ENCODE measurements around the gene SPACA4. TPM values are rescaled to one million over a fixed set of nuclear protein-coding genes. Genes with fewer than 3 reads are reported as not detected.
"Not testable (repeated sequence)": the region's sequence is repeated elsewhere in the genome, so short reads cannot be mapped to it uniquely, and the experiment has no call there.

The SPACA4 gene, protein sequence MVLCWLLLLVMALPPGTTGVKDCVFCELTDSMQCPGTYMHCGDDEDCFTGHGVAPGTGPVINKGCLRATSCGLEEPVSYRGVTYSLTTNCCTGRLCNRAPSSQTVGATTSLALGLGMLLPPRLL
- total RNA-seq = not detected

DNA sequence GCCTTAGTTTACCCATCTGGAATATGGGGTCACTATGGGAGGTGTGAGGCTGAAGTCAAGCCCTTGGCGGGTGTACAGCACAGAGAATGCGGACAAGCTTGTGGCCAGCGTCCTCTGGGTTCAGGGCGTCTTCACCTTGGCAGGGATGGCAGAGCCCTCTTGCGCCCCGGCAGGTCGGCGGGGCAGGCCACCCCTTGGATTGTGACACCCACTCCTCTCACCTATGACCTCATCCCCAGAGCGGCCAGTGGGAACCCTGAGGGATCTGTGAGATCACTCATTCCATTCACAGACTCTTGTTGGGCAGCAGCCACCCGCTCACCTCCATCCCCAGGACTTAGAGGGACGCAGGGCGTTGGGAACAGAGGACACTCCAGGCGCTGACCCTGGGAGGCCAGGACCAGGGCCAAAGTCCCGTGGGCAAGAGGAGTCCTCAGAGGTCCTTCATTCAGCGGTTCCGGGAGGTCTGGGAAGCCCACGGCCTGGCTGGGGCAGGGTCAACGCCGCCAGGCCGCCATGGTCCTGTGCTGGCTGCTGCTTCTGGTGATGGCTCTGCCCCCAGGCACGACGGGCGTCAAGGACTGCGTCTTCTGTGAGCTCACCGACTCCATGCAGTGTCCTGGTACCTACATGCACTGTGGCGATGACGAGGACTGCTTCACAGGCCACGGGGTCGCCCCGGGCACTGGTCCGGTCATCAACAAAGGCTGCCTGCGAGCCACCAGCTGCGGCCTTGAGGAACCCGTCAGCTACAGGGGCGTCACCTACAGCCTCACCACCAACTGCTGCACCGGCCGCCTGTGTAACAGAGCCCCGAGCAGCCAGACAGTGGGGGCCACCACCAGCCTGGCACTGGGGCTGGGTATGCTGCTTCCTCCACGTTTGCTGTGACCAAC is at the start of gene SPACA4:
Gene SPACA4 (plus strand): TSS at position 280 of the 896 bp plus-strand sequence. CDS start 237 bp downstream, at position 517.
- no peak for DNase-seq (ENCODE audit: low spot score)
- no peak for ATAC-seq

DNA sequence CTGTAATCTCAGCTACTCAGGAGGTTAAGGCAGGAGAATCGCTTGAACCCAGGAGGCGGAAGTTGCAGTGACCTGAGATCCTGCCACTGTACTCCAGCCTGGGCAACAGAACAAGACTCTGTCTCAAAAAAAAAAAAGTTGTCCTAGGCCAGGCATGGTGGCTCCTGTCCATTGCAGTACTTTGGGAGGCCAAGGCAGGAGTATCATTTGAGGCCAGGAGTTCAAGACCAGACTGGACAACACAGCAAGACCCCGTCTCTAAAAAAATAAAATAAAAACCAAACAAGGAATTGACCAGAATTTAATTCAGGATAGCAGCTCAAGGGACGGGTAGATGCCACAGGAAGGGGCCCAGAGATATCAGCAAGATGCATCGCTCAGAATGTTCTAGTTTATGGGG is 49.7 kb upstream of the SPACA4 start:
- no peak for DNase-seq (ENCODE audit: low spot score)
- no peak for ATAC-seq

DNA sequence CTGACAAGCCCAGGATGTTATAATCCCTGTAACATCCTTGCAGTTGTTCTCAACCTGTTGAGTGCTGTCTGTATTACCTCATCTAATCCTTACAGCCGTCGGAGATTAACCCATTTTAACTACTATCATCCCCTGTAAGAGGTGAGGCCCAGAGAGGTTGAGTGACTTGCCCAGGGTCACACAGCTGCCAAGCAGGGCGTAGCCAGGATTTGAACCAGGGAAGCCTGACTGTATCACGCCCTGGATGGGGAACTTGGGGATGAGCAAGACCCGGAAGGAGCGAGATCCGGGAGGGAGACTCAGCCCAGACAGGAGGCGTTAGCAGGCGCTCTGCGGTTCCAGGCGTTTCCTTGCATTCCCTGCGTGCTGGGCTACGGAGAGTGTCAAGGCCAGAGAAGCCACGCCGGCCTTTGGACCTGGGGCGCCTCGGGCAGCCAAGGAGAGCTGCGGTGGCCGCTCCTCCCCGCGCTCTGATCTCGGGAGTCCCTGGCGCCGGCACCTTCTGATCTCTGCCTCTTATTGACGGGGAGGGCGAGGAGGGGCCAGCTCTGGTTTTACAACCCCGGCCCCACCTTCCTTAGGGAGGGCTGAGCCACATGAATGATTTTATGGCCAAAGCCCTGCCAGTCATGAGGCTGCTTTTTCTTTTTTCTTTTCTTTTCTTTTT is 48.4 kb upstream of the SPACA4 start:
- DNase-seq (ENCODE audit: low spot score) = no peak
- peak; percentile 59 for ATAC-seq

DNA sequence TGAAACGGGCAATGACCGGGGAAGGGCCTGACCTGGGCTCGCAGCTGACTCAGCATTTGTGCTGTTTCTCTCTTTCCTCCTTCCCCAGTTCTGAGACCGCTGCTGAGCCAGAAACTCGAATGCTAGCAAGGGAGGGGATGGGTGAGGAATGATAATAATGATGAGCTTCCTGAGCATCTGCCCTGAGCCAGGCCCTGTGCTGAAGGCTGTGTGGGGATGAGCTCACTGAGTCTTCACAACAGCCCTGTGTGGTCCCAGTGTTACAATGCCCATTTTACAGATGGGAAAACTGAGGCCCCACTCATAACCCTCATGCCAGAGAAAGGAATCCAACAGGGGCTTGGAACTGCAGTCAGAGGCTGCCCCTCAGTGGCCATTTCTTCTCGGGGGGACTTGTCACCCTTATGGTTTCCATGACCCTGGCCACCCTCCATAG is 46.4 kb upstream of the SPACA4 start:
- no peak for ATAC-seq
- DNase-seq (ENCODE audit: low spot score) = no peak

DNA sequence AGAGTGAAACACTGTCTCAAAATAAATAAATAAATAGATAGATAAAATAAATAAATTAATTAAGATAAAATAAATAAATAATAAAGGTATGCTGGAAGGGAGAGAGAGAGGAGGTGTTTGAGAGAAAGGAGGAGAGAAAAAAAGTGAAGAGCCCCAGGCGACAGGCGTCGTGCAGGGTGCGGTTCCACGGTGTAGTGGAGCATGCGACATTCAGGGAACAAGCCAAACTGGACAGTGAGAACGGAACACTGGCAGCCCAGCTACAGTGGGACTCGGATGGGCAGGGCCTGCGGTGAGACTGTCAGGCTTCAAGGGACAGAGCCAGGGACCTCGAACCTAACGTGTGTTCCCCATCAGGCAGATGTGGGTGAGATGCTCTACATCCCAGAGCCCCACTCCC is 45.1 kb upstream of the SPACA4 start:
- ATAC-seq (no peak), DNase-seq (ENCODE audit: low spot score) (no peak)

DNA sequence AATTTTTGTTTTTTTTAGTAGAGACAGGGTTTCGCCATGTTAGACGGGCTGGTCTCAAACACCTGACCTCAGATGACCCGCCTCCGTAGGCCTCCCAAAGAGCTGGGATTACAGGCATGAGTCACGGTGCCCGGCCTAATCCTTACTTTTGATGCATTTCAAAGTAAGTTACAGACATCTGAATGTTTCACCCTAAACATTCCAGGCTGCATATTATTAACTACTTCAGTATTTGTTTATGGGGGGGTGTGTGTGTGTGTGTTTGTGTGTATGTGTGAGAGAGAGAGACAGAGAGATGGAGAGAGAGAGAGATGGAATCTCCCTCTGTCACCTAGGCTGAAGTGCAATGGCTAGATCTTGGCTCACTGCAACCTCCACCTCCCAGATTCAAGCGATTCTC is 41.5 kb upstream of the SPACA4 start:
- ATAC-seq = no peak
- DNase-seq (ENCODE audit: low spot score) = no peak

DNA sequence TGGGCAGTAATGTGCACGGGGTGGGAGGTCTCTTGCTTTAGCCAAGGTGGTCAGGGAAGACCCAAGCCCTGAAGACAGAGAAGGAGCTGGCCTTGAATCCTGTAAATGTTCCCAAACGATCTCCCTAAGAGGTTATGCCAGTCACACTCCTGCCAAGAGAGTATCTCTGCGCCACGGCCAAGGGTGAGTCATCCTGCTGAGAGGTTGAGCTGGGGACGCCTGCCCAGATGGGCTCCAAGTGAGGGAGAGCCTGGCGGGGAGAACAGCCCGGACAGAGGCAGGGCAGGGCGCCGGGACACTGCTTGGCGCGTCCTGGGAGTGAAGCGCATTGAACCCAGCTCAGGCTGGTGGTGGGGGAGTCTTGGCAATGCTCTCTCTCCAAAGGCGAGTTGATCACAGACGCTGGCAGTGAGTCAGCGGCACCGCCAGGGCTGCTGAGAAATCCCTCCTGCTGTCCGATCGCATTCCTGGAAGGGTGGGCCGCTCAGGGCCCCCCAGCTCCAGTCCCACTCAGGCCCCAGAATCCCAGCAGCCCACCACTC is 38.1 kb upstream of the SPACA4 start:
- ATAC-seq = peak; percentile 48
- no peak for DNase-seq (ENCODE audit: low spot score)

DNA sequence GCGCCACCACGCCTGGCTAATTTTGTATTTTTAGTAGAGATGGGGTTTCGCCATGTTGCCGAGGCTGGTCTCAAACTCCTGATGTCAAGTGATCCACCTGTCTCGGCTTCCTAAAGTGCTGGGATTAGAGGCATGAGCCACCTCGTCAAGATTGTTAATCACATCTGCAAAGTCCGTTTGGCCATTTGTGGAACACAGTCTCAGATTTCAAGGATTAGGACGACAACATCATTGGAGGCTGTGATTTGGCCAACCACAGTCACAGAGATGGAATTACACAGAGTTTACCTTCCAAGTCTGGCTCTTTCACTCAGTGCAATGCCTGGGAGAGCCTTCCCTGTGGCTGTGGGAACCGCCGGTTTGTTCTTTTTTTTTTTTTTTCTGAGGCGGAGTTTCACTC is 36.7 kb upstream of the SPACA4 start:
- DNase-seq (ENCODE audit: low spot score) (no peak), ATAC-seq (no peak)

DNA sequence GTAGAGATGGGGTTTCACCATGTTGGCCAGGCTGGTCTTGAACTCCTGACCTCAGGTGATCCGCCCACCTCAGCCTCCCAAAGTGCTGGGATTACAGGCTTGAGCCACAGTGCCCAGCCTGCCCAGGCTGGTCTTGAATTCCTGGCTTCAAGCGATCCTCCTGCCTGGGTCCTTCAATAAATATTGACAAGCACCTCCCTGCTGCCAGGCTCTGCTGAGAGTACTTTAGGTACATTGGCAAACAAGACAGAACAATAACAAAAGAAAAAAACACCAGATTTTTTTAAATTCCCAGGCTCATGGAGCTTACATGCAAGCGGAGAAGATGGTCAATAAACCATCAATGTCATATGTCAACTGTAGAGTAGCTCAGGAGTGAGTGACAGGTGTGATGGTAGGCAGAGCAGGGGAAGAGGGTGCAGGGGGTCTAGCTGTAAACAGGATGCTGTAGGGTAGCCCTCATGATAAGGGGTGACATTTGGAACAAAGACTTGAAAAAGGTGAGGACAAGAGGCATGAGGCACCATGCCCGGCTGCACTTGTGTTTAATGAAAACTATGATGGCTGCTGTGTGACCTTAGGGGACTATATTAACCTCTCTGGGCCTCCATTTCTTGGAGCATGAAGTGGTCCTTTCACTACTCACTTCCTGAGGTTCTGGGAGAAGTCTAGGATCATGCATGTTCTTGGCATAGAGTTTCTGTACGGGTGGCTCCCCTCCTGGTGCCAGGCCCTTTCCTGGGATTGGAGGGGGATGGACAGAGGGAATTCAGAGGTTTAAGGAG is 35.0 kb upstream of the SPACA4 start:
- DNase-seq (ENCODE audit: low spot score) (no peak), ATAC-seq (peak; percentile 32)

DNA sequence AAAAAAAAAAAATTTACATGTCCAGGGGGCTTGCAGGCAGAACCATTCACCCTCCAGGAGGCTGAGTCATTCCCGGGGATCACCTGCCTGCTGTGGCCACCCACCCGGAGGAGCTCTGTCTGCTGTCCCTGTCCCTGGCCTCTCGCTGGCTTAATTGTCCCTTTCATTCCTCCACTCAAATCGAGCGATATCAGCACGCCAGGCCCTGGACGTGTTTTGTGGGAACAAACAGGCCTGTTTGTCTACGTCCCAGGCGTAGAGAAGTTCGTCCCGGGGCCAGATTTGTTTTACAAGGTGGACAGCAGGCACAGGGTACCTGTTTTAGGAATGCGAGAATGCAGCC is 33.4 kb upstream of the SPACA4 start:
- DNase-seq (ENCODE audit: low spot score) (no peak), ATAC-seq (no peak)

DNA sequence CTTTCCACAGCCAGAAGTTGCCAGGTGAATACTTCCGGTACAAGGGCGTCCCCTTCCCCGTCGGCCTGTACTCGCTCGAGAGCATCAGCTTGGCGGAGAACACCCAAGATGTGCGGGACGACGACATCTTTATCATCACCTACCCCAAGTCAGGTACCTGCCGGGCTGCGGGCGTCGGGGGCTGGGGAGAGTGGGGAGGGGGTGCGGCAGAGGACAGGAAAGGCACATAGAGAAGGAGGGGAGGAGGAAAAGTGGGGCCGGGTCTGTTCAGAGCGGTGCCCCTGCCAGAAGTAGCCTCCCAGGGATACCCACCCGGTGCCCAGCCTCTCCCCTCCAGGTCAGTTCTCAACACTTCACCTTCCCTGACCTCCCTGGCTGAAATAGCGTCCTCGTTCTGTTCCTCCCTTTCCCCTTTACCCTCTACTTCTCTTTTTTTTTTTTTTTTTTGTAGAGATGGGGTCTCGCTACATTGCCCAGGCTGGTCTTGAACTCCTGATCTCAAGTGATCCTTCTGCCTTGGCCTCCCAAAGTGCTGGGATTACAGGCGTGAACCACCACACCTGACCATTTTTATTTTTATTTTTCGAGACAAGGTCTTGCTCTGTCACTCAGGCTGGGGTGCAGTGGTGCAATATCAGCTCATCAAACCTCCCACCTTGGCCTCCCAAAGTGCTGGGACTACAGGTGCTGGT is 30.5 kb upstream of the SPACA4 start:
- DNase-seq (ENCODE audit: low spot score) (no peak), ATAC-seq (no peak)

DNA sequence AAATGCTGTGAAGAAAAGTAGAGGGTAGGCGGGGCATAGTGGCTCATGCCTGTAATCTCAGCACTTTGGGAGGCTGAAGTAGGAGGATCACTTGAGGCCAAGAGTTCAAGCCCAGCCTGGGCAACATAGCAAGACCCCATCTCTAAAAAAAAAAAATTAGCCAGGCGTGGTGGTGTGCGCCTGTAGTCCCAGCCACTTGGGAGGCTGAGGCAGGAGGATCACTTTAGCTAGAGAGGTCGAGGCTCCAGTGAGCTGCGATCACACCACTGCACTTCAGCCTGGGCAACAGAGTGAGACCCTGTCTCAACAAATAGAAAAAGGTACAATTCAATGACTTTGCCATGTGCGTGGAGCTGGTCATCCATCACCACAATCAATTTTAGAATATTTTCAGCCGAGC is 28.6 kb upstream of the SPACA4 start:
- DNase-seq (ENCODE audit: low spot score); ATAC-seq: not testable (repeated sequence)

DNA sequence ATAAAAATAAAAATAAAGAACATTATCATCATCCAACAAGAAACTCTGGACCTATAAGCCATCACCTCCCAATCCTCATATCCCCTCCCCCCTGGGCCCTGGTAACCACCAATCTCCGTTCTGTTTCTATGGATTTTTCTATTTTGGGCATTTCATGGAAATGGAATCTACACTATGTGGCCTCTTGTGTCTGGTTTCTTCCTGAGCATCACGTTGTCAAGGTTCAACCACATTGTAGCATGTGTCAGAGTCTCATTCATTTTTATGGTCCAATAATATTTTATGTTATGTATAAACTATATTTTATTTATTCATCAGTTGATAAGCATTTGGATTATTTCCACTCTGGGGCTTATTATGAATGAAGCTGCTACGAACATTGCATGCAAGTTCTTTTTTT is 27.7 kb upstream of the SPACA4 start:
- DNase-seq (ENCODE audit: low spot score) (no peak), ATAC-seq (no peak)

DNA sequence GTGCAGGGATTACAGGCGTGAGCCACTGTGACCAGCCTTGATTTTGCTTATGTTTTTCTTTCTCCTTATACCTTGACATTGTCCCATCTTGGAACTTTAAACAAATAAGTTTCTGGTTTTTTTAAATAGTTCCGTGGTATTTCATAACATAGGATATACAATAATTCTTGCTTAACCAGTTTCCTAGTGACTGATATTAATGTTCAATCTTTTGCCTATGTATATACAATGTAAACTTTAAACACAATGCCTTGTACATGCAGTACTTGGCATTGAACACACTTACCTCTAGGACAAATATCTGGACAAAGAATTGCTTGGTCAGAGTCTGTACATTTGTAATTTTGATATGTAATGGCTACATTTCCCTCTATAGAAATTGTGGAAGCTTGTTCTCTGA is 24.4 kb upstream of the SPACA4 start:
- DNase-seq (ENCODE audit: low spot score) (no peak), ATAC-seq (no peak)

DNA sequence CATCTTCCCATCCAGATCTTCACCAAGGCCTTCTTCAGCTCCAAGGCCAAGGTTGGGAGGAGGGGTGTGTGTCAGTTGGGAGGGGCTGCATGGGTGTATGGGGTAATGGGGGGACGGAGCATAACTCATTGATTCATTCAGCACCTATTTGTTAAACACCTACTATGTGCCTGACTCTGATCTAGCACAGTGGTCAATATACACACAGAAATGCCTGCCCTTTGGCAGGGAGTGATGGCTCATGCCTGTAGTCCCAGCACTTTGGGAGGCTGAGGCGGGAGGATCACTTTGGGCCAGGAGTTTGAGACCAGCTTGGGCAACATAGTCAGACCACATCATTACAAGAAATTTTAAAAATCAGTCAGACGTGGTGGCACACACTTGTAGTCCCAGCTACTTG is 19.2 kb upstream of the SPACA4 start:
- ATAC-seq = no peak

DNA sequence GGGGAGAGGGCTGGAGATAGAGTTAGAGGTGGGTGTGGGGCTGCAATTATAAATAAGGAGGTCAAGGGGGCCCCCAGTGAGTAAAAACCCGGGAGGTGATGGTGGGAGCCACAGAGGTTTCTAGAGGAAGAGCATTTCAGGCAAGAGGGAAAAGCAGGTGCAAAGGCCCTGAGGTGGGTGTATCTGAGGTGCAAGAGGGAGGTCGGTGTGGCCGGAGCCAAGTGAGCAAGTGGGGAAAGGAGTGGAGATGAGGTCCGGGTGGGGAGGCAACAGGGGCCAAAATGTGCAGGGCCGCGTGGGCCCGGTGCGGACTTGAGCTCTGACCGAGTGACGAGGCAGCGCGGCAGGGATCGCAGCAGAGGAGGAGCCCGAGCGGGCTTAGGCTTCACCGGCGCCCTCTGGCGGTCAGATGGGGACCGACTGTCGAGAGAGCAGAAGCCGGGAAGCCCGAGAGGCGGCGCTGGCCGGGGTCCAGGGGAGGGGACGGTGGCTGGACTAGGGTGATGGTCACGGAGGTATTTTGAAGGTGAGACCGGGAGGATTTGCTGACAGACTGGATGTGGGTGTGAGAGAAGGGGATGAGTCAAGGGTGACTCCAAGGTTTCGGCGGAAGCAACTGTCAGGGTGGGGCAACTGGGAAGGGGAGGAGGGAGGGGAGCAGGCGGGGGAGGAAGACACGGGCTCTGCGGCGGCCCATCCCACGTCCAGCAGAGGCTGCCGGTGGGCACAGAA is 17.7 kb upstream of the SPACA4 start:
- ATAC-seq = peak; percentile 81
- DNase-seq (ENCODE audit: low spot score) = peak; percentile 88

More for the DNA sequence above, 19.2 kb upstream of the SPACA4 start:
- no peak for DNase-seq (ENCODE audit: low spot score)

DNA sequence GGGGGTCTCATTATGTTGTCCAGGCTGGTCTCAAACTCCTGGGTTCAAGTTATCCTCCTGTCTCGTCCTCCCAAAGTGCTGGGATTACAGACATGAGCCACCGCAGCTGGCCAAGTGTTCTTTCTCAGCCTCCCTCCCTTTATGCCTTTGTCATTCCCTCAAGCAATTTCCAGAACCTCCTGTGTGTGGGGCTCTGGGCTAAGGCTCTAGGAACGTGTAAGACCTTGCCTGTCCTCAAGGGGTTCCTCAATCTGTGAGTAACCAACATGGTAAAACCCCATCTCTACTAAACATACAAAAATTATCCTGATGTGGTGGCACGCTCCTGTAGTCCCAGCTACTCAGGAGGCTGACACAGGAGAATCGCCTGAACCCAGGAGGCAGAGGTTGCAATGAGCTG is 15.5 kb upstream of the SPACA4 start:
- DNase-seq (ENCODE audit: low spot score) (no peak), ATAC-seq (no peak)

DNA sequence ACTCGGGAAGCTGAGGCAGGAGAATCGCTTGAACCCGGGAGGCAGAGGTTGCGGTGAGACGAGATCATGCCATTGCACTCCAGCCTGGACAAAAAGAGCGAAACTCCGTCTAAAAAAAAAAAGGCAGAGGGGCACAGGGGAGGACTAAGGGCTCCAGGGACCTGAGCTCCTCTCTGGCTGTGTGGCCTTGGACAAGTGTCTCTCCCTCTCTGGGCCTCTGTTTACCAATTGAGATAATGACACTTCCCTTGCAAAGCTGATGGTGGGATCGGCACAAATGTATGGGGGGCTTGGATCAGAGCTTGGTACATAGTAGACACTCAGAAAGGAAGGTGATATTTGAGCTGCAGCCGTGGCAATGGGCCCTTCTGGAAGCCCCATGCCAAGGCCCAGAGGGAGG is 11.4 kb upstream of the SPACA4 start:
- no peak for DNase-seq (ENCODE audit: low spot score)
- ATAC-seq = no peak

DNA sequence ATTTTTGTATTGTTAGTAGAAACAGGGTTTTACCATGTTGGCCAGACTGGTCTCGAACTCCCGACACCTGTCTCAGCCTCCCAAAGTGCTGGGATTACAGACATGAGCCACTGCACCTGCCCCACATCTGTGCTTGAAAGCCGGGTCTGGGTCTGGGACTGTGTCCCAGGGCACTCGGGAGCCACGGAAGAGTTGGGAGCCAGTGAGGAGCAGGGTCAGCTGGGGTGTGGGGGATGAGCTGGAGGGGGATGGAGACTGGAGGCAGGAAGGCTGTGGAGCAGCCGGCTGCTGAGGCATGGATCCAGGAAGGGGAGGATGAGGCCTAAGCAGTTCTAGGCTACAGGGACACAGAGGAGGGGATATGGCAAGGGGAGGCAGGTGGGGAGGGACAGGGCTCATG is 10.7 kb upstream of the SPACA4 start:
- no peak for ATAC-seq
- DNase-seq (ENCODE audit: low spot score) = no peak

DNA sequence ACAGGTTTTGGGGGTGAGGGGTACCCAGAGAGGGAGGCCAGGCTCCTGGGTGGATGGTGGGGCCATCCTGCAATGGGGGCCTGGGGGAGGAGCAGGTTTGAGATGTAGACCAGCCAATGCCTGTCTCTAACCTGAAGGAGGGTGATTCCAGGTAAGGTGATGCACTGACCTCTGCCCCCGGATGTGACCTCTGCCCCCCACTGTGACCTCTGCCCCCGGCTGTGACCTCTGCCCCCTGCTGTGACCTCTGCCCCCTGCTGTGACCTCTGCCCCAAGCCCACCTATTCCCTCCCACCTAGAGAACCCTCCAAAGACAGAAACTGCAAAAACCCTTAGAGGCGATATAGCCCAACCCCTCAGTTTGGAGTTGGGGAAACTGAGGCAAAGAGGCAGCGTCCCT is 10.3 kb upstream of the SPACA4 start:
- DNase-seq (ENCODE audit: low spot score) (no peak), ATAC-seq (no peak)
